Adrenal gland (tissue), 12 donors: Measurements from ENCODE around the gene FLYWCH2. TPM values are rescaled to one million over a fixed set of nuclear protein-coding genes. Genes with fewer than 3 reads are reported as not detected.

Experiments
- DNase-seq, 7 donors: peaks; one replicate each; pipeline ENCODE4 v3.0.0-alpha.2; 2019 to 2020
- H3K27ac ChIP-seq, 5 donors: fragments of 200-600 bp; sonication (generic) in 4 of 5; 1 replicate in 3 of 5; 2 replicates in 2 of 5; pipeline versions ENCODE4 v1.5.1 to v1.8.0; 2016 to 2020; ENCODE audit warnings: mild to moderate bottlenecking in 1 of 5
- H3K27me3 ChIP-seq: fragments of 200-600 bp; 2 replicates; pipeline ENCODE4 v1.8.0; 2021
- H3K36me3 ChIP-seq, 2 donors: fragments of 200-600 bp; replicated peaks in 1 of 2; 1 replicate in 1 of 2; 2 replicates in 1 of 2; pipeline versions ENCODE4 v1.5.1 to v1.8.0; 2018 to 2022
- H3K4me1 ChIP-seq, 2 donors: fragments of 200-600 bp; replicated peaks in 1 of 2; 1 replicate in 1 of 2; 2 replicates in 1 of 2; pipeline versions ENCODE4 v1.5.1 to v1.8.0; 2018 to 2021
- H3K4me3 ChIP-seq, 4 donors: fragments of 200-600 bp; sonication (generic) in 3 of 4; one replicate each; pipeline ENCODE4 v1.5.1; 2016 to 2018
- H3K9me3 ChIP-seq, 3 donors: fragments of 200-600 bp; sonication (generic) in 1 of 3; replicated peaks in 1 of 3; 1 replicate in 2 of 3; 2 replicates in 1 of 3; pipeline versions ENCODE4 v1.5.1 to v1.8.0; 2016 to 2021
- POLR2A ChIP-seq, 2 donors: fragments of 450-650 bp; IDR thresholded peaks; one replicate each; pipeline ENCODE4 v1.6.1; 2017; ENCODE audit warnings: antibody characterized with exemption in 2 of 2, mild to moderate bottlenecking in 2 of 2, moderate library complexity in 1 of 2
- WGBS, 4 donors: extraction: QIAGEN DNeasy Blood & Tissue Kit in 2 of 4; methylation state at CpG; one replicate each; pipeline versions ENCODE4 v1.1.5 to v1.1.7; 2013 to 2017; 5-methylcytosine and 5-hydroxymethylcytosine counted together
- intact Hi-C, 2 donors: fragments of 100-400 bp; cut with DNase I; formaldehyde crosslinking; loops; one replicate each; pipeline versions ENCODE4 v1.14.1 to v1.15.0; 2022 to 2023
- polyA plus RNA-seq, 3 donors: library from polyadenylated mRNA; stranded (reverse); fragments of 200-250 nt in 2 of 3; fragments of 350-450 nt in 1 of 3; fragmentation: Illumina TruSeq in 1 of 3; extraction: RNeasy Lipid Tissue Mini Kit (QIAGEN cat#74804) in 1 of 3; gene quantifications; one replicate each; pipeline ENCODE4 v1.2.3, GENCODE V29; 2013 to 2014
- total RNA-seq, 9 donors: library from RNA; depleted of rRNA in 4 of 9; stranded (reverse); fragments of >200 nt in 4 of 9; fragments of 120-200 nt in 1 of 9; fragmentation: NEBNext Ultra II Directional in 1 of 9; extraction: Animal tissue kit (Norgen Biotek cat#: 25700) in 1 of 9; gene quantifications; one replicate each; pipeline versions ENCODE4 v1.1.0 to v1.2.4, GENCODE V29; 2013 to 2023
- TF ChIP-seq, protein P1 (sequence below), 6 experiments: fragments of 450-650 bp in 4 of 6; fragments of 200-600 bp in 2 of 6; sonication (generic) in 1 of 6; IDR thresholded peaks; 1 replicate in 5 of 6; 2 replicates in 1 of 6; pipeline versions ENCODE4 v1.5.1 to v1.8.0; 2016 to 2021; ENCODE audit warnings: antibody characterized with exemption in 6 of 6, mild to moderate bottlenecking in 2 of 6, moderate library complexity in 1 of 6
- donor health status: healthy with polysubstance abuse.
- donor health status: Bipolar disorder and iron deficiency.
- donor health status: DM: yes; HTN: yes; CAD: no.
- donor health status: DM: no; HTN: no; CAD: no.
- donor health status: DM: no; HTN: no; CAD: no.
- donor health status: DM: yes; HTN: yes; CAD: no.

The FLYWCH2 gene
- total and polyA plus RNA-seq, 12 donors: 16.7 to 232 (median 59.7) TPM

- H3K27ac ChIP-seq: no peak overlapping the region
- TF ChIP-seq POLR2A (IDR thresholded peaks at IDR 0.05): no peak
- DNase-seq: no peak
- 51 to 64% (median 63%) methylated on average over 20 to 22 of the region's 22 CpGs for WGBS, 4 donors
- H3K36me3 ChIP-seq: no peaks in the 10 kb centered on the region
- H3K27me3 ChIP-seq: peaks cover 16% of the 10 kb centered on the region
- intact Hi-C loops: loop anchor here in 1 of 2 donors (5.0 kb wide), 1 partner anchor 91 kb away; no protein-coding TSS in a partner anchor
- no peaks in the 10 kb centered on the region for H3K4me1 ChIP-seq
- no peaks in the 10 kb centered on the region for H3K9me3 ChIP-seq
- H3K4me3 ChIP-seq: no peak overlapping the region
These were observed 47.1 kb upstream of the FLYWCH2 start for GRCh38 chr16:2835638-2836493.

DNA sequence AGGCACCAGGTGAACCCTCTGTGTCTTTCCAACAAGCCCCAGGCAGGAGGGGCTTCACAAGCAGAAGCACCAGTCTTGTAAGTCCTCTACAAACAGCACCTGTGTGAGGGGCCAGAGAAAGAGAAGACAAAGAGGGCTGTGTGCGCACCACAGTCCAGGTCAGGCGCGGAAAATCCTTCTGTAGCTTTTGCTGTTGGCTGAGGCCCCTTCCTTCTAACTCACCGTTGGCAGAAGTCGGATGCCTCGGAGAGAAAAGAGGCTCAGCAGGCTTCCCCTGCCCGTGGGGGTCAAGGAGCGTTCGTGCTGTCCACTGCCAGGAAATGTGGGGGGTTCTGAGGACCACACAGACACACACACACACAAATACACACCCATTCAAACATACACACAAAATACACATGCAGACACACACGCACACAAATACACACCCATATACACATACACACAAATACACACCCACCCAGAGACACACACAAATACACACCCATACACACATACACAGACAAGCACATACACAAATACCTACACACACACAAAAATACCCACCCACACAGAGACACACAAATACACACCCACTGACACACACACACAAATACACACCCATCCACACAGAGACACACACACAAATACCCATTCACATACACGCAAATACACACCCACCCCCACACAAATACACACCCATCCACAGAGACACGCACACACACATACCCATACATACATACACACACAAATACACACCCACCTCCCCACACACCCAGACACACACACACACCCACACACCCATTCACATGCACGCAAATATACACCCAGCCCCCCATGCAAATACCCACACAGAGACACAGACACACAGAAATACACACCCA lies 46.1 kb upstream of the FLYWCH2 start:
- no peak overlapping the region for H3K27ac ChIP-seq
- H3K27me3 ChIP-seq: peaks cover 7% of the 10 kb centered on the region
- TF ChIP-seq, protein P1, sequence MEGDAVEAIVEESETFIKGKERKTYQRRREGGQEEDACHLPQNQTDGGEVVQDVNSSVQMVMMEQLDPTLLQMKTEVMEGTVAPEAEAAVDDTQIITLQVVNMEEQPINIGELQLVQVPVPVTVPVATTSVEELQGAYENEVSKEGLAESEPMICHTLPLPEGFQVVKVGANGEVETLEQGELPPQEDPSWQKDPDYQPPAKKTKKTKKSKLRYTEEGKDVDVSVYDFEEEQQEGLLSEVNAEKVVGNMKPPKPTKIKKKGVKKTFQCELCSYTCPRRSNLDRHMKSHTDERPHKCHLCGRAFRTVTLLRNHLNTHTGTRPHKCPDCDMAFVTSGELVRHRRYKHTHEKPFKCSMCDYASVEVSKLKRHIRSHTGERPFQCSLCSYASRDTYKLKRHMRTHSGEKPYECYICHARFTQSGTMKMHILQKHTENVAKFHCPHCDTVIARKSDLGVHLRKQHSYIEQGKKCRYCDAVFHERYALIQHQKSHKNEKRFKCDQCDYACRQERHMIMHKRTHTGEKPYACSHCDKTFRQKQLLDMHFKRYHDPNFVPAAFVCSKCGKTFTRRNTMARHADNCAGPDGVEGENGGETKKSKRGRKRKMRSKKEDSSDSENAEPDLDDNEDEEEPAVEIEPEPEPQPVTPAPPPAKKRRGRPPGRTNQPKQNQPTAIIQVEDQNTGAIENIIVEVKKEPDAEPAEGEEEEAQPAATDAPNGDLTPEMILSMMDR (IDR thresholded peaks at IDR 0.05): no peak
- no peak for TF ChIP-seq POLR2A (IDR thresholded peaks at IDR 0.05)
- no peaks in the 10 kb centered on the region for H3K4me1 ChIP-seq
- H3K4me3 ChIP-seq: no peak overlapping the region
- DNase-seq: no peak
- intact Hi-C loops: loop anchor here in 1 of 2 donors (5.0 kb wide), 1 partner anchor 90 kb away; no protein-coding TSS in a partner anchor
- no peaks in the 10 kb centered on the region for H3K36me3 ChIP-seq
- H3K9me3 ChIP-seq: no peaks in the 10 kb centered on the region
- WGBS, 4 donors: 63 to 76% (median 71%) methylated on average over 13 of the region's 13 CpGs

DNA sequence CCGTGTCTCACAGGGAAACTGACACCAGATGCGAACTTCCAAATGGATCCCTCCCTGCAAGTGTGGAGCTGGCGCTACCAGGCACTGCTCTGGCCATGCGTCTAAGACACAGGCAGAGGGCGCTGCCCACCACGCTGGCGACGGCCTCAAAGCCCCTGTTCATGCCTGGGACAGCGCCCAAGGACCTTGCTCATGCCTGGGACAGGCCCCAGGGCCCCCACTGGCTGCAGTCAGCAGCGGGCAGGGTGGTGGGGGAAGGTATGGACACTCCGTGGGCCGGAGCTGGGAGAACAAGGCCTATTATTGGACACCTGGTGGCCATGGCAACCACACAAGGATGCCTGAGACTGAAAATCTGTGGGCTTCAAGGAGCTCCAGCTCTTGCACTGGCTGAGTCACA lies 44.1 kb upstream of the FLYWCH2 start:
- intact Hi-C loops: loop anchor here in 1 of 2 donors (2.0 to 5.0 kb wide), 2 partner anchors 30 to 88 kb away; no protein-coding TSS in a partner anchor
- 2 to 4% methylated on average over 12 of the region's 12 CpGs; no CpG with 5 or more reads in 2 of the 4 donors for WGBS, 4 donors
- H3K4me3 ChIP-seq: no peak overlapping the region

DNA sequence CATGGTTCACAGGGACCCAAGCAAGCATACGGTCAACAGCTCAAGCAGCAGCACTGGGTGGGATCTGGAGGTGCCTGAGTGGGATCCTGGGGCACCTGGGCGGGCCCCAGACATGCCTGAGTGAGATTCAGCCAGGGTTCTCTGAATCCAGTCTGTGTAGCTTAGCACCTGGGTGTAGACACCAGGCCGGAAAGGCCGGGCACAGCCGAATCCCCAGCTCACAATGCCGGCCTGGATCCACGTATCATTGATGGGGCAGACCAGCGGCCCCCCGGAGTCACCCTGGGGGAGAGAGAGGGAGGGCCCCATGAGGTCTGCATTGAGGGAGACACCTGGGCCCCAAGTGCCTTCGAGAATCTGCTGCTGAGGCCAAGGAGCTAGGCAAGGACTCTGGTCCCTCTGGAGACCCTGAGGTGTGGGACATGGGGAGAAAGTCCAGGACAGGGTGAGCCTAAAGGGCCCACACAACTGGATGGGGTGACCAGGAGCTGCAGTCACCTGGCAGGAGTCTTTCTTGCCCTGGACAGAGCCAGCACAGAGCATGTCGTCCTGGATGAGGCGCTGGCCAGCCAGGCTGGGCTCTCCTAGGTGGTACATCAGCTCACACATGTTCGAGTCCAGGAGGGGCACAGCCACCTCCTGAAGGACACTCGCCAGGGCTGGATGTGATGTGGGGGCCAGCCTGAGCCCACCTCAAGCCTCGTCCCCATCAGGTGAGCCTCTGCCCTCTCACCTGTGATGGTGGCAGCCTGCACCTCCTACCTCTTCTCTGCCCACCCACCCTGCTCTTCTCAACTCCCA lies 43.2 kb upstream of the FLYWCH2 start:
- Histone ChIP-seq H3K4me1 (peaks cover 0 to 6% of the 10 kb centered on the region in 2 donors), H3K27ac (no peak overlapping the region), H3K4me3 (no peak overlapping the region), H3K9me3 (no peaks in the 10 kb centered on the region), H3K36me3 (no peaks in the 10 kb centered on the region), H3K27me3 (peaks cover 5% of the 10 kb centered on the region)
- WGBS, 4 donors: 61 to 87% (median 76%) methylated on average over 2 to 15 of the region's 15 CpGs
- no peak for DNase-seq
- intact Hi-C loops: loop anchor here in 1 of 2 donors (2.0 to 5.0 kb wide), 2 partner anchors 29 to 87 kb away; no protein-coding TSS in a partner anchor
- TF ChIP-seq, protein P1 (IDR thresholded peaks at IDR 0.05): no peak

More for the DNA sequence above, 44.1 kb upstream of the FLYWCH2 start:
- Histone ChIP-seq H3K36me3 (no peaks in the 10 kb centered on the region), H3K27me3 (peaks cover 5% of the 10 kb centered on the region), H3K4me1 (peaks cover 0 to 6% of the 10 kb centered on the region in 2 donors), H3K9me3 (no peaks in the 10 kb centered on the region), H3K27ac (no peak overlapping the region)
- TF ChIP-seq, protein P1 (IDR thresholded peaks at IDR 0.05): peak; percentile 77 to 95 (median 90)
- no peak for TF ChIP-seq POLR2A (IDR thresholded peaks at IDR 0.05)
- DNase-seq: peak; percentile 74 to 90 (median 86)
